ENCODE results near the gene ABTB2.

ABTB2 gene

DNA sequence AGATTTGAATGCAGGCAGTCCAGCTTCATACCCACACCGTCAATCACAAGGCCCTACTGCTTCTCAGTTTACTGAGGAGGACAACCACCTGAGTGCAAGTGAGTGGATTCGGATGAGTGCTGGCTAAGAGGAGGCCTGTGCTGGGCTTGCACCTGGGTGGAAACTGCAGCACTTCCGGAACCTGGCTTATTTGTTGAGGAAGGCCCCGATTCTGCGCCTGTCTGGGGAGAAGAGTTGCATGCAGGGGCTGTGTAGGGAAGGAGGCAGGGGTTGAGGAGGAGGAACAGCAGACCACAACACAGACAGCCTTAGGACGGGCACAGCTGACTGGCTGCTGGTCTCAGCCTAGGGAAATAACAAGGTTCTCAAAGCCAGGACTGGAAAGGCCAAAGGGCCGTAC is 20.8 kb downstream of the ABTB2 start:
- H3K4me2 ChIP-seq (ENCODE audit: insufficient read depth, low read length) = no peak overlapping the region
- no peak overlapping the region for H3K9ac ChIP-seq (ENCODE audit: low read depth, low read length)
- no peaks in the 10 kb centered on the region for H3K79me2 ChIP-seq (ENCODE audit: insufficient read depth, low read length)
- TF ChIP-seq EZH2 (IDR thresholded peaks at IDR 0.05; ENCODE audit: borderline replicate concordance, low read depth, low read length, severe bottlenecking) (no peak), CTCF (IDR thresholded peaks at IDR 0.05; ENCODE audit: borderline replicate concordance, extremely low read depth, low read length, poor library complexity, severe bottlenecking) (no peak)
- no peak overlapping the region for H3K27ac ChIP-seq (ENCODE audit: low read length)
- no peaks in the 10 kb centered on the region for H3K36me3 ChIP-seq (ENCODE audit: insufficient read depth, low read length)
- no peaks in the 10 kb centered on the region for H3K4me1 ChIP-seq (ENCODE audit: insufficient read depth, low read length)
- no peak overlapping the region for H3K4me3 ChIP-seq (ENCODE audit: low read depth in 1 of 2, low read length in 2 of 2)
- H3K9me3 ChIP-seq (ENCODE audit: insufficient read depth, low read length, severe bottlenecking) = no peaks in the 10 kb centered on the region
- H4K20me1 ChIP-seq (ENCODE audit: insufficient read depth, low read length) = no peaks in the 10 kb centered on the region
- no peak overlapping the region for H2AFZ ChIP-seq (ENCODE audit: low read depth, low read length)
- ATAC-seq (ENCODE audit: insufficient read depth, low read depth) (no peak), DNase-seq (no peak)
- peaks cover 32% of the 10 kb centered on the region for H3K27me3 ChIP-seq (ENCODE audit: insufficient read depth, low read length, poor library complexity)

DNA sequence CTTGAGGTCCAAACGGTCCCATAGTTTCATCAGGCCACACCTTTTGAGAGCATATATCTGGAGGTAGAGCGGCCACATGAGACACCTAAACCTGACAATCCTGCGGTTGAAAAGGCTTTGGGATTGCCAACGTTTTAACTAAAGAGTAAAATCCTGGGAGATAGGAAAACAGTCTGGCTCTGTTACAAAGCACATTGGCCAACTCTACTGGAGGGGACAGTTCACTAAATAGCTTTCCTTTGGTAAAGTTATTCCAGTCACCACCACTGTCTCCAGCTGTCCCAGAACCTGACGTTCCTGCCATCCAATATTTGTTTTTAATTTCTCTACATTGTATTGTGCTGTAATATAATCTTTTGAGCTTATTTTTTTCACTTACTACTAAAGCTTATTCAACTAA is 22.0 kb downstream of the ABTB2 start:
- Histone ChIP-seq H3K4me1 (ENCODE audit: insufficient read depth, low read length) (no peaks in the 10 kb centered on the region), H3K4me3 (ENCODE audit: low read depth in 1 of 2, low read length in 2 of 2) (no peak overlapping the region), H2AFZ (ENCODE audit: low read depth, low read length) (no peak overlapping the region), H3K27ac (ENCODE audit: low read length) (no peak overlapping the region), H3K9ac (ENCODE audit: low read depth, low read length) (no peak overlapping the region), H3K36me3 (ENCODE audit: insufficient read depth, low read length) (no peaks in the 10 kb centered on the region), H3K4me2 (ENCODE audit: insufficient read depth, low read length) (no peak overlapping the region), H4K20me1 (ENCODE audit: insufficient read depth, low read length) (no peaks in the 10 kb centered on the region), H3K27me3 (ENCODE audit: insufficient read depth, low read length, poor library complexity) (peaks cover 23% of the 10 kb centered on the region), H3K79me2 (ENCODE audit: insufficient read depth, low read length) (no peaks in the 10 kb centered on the region), H3K9me3 (ENCODE audit: insufficient read depth, low read length, severe bottlenecking) (no peaks in the 10 kb centered on the region)
- no peak for TF ChIP-seq EZH2 (IDR thresholded peaks at IDR 0.05; ENCODE audit: borderline replicate concordance, low read depth, low read length, severe bottlenecking)
- TF ChIP-seq CTCF (IDR thresholded peaks at IDR 0.05; ENCODE audit: borderline replicate concordance, extremely low read depth, low read length, poor library complexity, severe bottlenecking) = no peak
- no peak for ATAC-seq (ENCODE audit: insufficient read depth, low read depth)
- DNase-seq = no peak

DNA sequence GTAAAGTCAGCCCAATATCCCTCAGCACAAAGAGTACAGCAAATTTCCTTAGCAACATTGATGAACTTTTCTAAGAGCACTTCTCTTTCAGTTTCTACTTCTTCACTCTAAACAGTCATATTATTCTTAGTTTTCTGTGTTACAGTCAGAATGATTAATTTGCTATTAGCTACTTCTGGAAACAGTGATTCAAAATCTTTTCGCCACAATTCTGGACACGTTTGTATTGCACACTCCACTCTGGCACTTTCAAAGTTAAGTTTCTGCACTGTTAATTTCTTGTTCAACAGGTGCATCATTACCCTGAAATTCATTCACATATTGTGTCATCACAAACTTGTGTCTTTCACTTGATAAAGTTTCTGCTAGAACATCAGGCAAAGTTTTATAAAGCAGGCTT is 22.5 kb downstream of the ABTB2 start:
- H3K9me3 ChIP-seq (ENCODE audit: insufficient read depth, low read length, severe bottlenecking) = no peaks in the 10 kb centered on the region
- H3K79me2 ChIP-seq (ENCODE audit: insufficient read depth, low read length) = no peaks in the 10 kb centered on the region
- peaks cover 18% of the 10 kb centered on the region for H3K27me3 ChIP-seq (ENCODE audit: insufficient read depth, low read length, poor library complexity)
- H2AFZ ChIP-seq (ENCODE audit: low read depth, low read length) = no peak overlapping the region
- H3K4me1 ChIP-seq (ENCODE audit: insufficient read depth, low read length) = no peaks in the 10 kb centered on the region
- H3K36me3 ChIP-seq (ENCODE audit: insufficient read depth, low read length) = no peaks in the 10 kb centered on the region
- H3K4me2 ChIP-seq (ENCODE audit: insufficient read depth, low read length) = no peak overlapping the region
- no peak overlapping the region for H3K4me3 ChIP-seq (ENCODE audit: low read depth in 1 of 2, low read length in 2 of 2)
- TF ChIP-seq CTCF (IDR thresholded peaks at IDR 0.05; ENCODE audit: borderline replicate concordance, extremely low read depth, low read length, poor library complexity, severe bottlenecking) = no peak
- TF ChIP-seq EZH2 (IDR thresholded peaks at IDR 0.05; ENCODE audit: borderline replicate concordance, low read depth, low read length, severe bottlenecking) = no peak
- no peak for DNase-seq
- H4K20me1 ChIP-seq (ENCODE audit: insufficient read depth, low read length) = no peaks in the 10 kb centered on the region
- no peak overlapping the region for H3K27ac ChIP-seq (ENCODE audit: low read length)
- no peak for ATAC-seq (ENCODE audit: insufficient read depth, low read depth)
- H3K9ac ChIP-seq (ENCODE audit: low read depth, low read length) = no peak overlapping the region

GRCh38 chr11:34333787-34334186 is 24.0 kb downstream of the ABTB2 start:
- no peak overlapping the region for H2AFZ ChIP-seq (ENCODE audit: low read depth, low read length)
- no peaks in the 10 kb centered on the region for H3K9me3 ChIP-seq (ENCODE audit: insufficient read depth, low read length, severe bottlenecking)
- no peak overlapping the region for H3K27ac ChIP-seq (ENCODE audit: low read length)
- DNase-seq = no peak
- H3K4me1 ChIP-seq (ENCODE audit: insufficient read depth, low read length) = no peaks in the 10 kb centered on the region
- TF ChIP-seq CTCF (IDR thresholded peaks at IDR 0.05; ENCODE audit: borderline replicate concordance, extremely low read depth, low read length, poor library complexity, severe bottlenecking) (no peak), EZH2 (IDR thresholded peaks at IDR 0.05; ENCODE audit: borderline replicate concordance, low read depth, low read length, severe bottlenecking) (no peak)
- H3K4me3 ChIP-seq (ENCODE audit: low read depth in 1 of 2, low read length in 2 of 2) = no peak overlapping the region
- H3K4me2 ChIP-seq (ENCODE audit: insufficient read depth, low read length) = no peak overlapping the region
- no peak overlapping the region for H3K9ac ChIP-seq (ENCODE audit: low read depth, low read length)
- H3K36me3 ChIP-seq (ENCODE audit: insufficient read depth, low read length) = no peaks in the 10 kb centered on the region
- H3K27me3 ChIP-seq (ENCODE audit: insufficient read depth, low read length, poor library complexity) = peaks cover 14% of the 10 kb centered on the region
- no peaks in the 10 kb centered on the region for H3K79me2 ChIP-seq (ENCODE audit: insufficient read depth, low read length)
- no peak for ATAC-seq (ENCODE audit: insufficient read depth, low read depth)
- H4K20me1 ChIP-seq (ENCODE audit: insufficient read depth, low read length) = no peaks in the 10 kb centered on the region

All from DND-41 (cell line).